Stimulated activated CD4-positive, alpha-beta T cell treated with anti-CD3 and anti-CD28 coated beads, Interleukin-1b, Interleukin-23, amount 100 ng/mL, for 24 hours (primary cell): ENCODE data around the gene DLAT.
"Not testable (repeated sequence)": the region's sequence is repeated elsewhere in the genome, so short reads cannot be mapped to it uniquely, and the experiment has no call there.

Experiments used
- DNase-seq, 4 experiments: peaks; one replicate each; pipeline ENCODE4 v3.0.0-alpha.2; 2020; ENCODE audit warnings: low read depth in 4 of 4, low spot score in 1 of 4

DLAT gene

DNA sequence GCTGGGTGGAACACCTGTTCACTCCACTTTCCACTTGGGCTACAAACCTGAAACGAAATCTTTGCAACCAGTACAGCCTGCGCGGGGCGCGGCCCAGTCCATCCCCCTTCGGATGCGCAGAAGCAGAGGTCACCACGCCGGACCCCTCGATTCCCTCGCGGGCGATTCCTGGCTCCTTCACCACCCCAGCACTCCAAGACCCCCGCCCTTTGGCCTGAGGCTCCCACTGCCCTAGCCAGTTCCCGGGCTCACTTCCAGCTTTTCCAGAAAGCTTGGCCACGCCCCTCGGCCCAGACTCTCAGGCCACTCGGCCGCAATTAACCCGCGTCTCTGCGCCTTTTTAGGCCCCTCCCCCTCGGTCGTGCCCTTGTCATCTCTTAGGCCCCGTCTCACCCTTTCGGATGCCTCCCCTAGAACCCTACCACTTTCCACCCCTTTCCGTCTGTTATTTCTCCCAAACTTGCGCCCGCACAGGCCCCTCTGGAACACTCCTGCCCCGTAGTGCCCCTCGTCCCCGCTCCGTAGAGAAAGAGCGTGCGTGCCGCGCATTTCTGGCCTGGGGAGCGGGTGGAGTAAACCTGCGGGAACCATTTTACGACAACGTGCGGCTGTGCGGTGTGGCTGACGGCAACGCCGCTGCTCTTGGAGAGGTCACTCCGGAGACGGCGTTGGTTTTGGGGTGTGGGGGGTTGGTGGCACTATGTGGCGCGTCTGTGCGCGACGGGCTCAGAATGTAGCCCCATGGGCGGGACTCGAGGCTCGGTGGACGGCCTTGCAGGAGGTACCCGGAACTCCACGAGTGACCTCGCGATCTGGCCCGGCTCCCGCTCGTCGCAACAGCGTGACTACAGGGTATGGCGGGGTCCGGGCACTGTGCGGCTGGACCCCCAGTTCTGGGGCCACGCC is at the start of gene DLAT:
TSS of gene DLAT (plus strand) at position 636 of the 906 bp plus-strand sequence. CDS start at position 701, 65 bp downstream.
- peak; percentile 49 to 82 (median 69) for DNase-seq

DNA sequence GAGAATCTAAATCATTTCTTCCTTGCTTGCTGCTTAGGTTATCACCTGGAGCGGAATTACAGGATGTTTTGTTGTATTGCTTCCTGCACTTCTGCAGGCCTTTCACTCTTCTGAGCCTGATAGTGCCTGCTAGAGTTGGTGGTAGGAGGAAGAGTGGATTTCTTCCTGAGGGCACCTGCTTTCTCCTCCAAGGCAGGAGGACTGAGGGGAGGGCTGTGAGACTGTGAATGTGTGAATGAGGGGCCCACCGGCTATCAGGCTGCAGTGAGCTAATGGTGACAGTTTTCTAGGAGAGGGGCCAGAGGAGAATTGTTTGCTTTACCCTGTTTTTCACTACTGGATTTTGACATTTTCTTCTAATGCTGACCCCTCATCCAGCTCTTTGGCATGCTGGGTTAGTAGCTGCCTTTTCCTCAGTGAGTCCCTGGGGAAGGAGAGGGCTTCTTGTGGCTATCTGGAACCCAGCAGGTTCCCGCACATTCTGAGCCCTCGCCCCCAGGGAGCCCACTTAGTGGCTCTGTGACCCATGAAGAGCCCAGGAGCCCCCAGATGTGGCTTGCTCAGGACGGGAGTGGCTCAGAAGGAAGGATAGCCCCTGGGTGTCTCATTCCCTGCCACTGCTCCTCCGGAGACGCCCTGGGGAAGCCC is 49.0 kb upstream of the DLAT start:
- no peak for DNase-seq

DNA sequence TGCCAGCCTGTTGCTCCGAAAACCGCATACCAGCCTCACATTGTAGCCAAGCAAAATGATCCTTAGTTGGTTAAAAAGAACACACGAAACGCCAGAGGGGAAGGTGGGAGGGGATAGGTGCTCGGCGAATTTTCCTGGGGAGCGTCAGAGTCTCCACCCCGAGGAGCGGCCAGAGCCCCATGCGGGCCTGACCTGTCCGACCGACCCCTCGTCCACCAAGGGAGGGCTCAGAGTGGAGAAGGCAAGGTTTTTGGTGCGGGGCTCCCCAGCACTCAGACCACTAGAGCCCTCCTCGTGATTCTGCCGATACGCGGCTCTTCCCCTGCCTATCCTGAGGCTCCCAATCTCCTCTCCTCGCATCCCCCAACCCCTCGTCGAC is 48.5 kb upstream of the DLAT start:
- DNase-seq: no peak

DNA sequence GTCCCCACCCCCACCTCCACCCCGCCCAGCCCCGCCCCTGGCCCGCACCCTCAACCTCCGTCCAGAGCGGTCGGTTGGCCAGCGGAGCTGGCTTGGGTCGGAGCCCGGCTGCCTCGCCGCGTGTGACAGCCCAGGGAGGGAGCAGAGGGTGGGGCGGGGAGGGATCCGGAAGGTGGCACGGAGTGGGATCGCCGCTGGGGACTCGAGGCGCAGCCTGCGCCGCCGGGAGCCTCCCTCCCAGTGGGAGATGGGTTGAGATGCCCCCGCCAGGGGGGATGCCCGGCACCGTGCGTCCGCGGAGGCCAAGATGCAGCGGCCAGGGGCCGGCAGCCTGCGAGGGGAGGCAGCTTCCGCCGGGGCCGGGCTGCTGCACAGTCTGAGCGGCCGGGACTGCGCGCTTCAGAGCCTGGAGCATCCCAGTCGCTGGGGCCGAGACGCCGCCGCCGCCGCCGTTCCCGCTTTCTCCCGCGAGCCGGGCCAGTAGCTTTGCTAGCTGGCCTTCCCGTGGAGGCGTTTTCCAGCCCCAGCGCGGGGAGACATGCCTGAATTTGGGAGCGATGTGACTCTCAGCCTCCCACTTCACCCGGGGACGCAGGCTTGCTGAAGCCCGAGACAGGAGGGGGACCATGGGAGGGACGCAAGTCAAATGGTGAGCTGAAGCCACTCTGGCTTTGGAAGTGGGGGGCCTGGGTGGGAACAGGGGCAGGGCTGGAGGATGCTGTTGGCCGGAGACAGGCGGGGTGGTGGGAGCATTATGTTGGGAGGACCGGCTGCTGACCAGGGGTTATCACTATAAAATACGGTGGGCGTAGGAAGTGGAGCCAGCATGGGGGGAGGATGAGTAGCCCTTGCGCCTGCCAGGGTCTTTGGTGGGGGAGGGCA is 47.8 kb upstream of the DLAT start:
- peak in 2 of 4 experiments; percentile 6 to 9 for DNase-seq

DNA sequence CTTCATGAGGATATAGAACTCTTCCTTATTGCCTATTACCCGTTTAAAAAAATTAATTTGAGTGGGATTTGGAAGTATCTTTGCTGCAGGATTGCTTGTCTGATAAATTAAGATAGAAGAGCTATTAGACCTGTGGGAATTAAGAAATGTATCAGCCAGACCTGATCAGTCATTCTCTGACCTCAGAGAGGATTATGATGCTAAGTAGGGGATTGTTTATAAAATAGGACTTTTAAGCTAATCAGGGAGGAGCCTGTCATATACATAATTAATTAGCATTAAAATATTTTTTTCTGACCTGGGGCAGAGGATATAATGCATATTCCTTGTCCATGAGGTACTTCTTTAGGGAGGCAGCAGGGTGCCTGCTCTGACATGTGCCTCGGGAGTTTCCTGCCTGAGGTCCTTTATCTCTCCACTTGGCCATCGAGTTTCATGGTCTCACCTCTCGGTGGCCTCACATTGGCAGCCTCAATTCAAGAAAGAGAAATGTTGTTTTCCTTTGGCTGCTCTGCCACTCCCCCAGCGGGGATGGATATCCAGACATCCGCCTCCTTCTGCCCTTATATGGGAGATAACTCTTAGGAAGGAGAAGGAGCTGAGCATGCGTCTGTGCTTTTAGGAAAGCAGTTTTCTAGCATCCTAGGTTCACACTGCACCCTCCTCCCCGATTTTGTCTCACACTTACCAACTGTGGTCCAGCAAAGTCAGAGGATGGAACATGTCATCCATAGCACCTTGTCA is 47.0 kb upstream of the DLAT start:
- DNase-seq: no peak

DNA sequence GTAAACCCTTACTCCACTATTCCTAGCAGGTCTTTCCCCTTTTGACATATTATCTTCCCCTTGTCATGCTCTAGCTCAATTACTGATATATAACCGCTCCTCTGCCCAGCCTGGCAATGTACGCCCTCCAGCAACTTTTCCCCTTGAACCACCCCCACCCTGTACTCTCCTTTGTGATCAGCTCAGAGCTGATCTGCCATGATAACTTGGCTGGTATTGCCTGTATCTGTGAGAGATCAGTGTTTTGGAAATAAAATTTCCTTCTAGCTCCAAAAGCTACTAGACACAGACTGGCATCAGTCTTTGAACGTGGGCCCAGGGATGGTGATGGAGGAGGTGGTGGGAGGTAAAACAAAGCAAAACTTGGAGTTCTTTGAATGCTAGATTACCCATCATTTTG is 45.1 kb upstream of the DLAT start:
- DNase-seq: no peak

DNA sequence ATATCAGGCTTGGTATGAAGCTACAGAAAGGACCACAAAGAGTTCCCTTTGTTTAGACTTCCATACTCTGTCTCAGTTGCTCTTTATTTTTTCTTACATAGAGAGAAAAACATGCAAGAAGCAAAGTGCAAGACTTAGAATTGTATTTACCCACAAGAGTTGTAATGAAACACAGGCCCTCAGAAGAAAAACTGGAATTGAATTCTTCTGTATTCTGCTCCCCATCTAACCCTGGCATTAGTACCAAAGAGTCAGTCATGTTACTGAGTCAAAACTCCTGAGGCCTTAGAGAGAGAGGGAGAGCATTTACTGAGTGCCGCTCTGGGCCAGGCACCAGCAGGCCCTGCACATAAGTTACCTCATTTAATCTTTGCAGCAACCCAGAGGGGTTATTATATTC is 43.9 kb upstream of the DLAT start:
- no peak for DNase-seq

DNA sequence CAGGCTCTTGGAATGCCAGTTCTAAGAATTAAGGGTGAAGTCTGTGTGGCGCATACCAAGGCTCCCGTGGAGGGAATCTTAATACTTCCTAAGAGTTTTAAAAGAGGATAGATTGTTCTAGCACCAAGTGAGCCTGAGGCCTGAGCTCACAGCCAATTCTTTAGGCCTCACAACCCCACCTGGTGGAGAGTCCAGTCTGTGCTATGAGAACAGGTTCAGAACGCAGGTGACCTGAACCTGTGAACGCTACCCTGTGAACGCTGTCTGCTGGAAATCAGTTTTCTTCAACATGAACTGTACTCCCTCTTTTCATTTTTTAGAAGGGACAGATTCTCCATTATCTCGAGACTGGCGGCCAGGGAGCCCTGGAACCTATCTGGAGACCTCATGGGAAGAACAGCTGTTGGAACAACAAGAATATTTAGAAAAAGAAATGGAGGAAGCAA is 43.2 kb upstream of the DLAT start:
- peak in 3 of 4 experiments; percentile 26 to 35 (median 27) for DNase-seq

DNA sequence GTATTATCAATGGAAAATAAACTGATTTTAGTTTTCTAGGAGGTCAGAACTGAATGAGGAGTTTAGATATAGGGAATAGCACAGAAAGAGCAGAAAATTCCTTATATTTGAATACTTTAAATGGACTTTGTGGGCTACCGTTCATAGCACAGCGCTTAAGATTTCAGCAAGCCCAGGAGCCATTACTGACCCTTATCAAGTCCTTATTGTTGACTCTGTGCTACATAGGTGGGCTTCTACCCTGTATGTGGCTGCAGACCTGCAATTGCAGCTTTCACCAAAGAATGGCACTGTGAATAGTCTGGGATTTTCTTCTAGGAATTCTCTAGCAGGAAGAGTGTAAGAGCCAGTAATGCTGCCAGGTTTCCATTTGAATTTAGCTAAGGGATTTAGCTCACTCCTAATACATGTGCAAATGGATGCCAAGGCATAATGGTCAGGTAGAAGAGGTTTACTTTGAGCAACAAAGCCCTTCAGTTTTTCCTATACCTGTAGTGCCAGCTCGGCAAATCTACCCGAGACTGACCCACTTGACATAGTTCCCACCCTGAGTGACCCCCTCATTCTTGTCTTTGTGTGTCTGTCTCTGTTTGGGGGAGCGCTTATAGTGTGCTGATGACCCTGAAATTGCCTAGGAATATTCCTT is 42.5 kb upstream of the DLAT start:
- DNase-seq: no peak

DNA sequence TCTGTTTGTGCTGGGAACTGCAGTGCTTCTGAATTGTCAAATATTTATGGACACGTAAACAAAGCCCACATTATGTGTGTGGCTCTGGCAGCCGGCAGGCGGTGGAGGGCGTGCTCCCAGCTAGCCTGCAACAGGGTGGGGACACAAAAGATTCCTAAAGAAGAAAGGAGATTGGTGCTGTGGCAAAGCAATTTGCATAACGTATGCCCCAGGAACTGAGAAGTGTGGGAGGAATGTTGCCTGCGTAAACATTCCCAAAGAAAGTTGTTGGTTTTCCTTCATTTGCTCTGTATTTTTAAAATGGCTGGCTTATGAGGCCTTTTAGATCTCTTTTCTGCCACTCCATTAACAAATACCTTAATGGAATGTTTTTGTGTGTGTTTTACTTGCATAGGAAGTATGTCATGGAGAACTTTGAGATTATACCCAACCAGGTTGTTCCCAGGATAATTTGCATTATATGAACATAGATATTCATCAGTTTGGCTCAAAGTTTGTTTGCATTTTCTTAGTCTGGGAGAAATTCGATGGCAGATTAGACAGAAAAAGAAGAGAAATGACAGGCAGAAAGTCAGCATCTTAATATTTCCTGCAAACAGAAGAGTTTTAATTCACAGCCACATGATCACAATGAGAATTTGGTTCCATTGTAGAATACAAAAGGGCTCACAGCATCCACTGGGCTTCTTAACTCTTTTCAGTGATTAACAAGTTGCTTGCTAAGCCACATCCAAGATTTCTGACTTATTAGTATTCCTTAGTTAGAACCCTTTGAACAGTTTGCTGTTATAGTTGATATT is 41.8 kb upstream of the DLAT start:
- no peak for DNase-seq

DNA sequence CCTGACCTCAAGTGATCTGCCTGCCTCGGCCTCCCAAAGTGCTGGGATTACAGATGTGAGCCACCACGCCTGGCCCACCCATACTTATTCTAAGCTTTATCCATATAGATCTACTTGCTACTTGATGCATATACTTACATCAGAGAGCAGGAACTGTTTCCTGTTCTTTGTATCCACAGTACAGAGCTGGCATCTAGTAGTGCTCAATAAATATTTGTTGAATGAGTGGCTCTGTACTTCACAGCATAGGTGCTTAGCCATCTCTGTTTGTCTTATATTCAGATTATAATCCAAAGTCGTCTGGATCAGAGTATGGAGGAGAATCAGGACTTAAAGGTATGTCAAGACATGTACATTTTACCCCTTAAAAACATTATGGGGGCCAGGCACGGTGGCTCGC is 38.6 kb upstream of the DLAT start:
- no peak for DNase-seq

DNA sequence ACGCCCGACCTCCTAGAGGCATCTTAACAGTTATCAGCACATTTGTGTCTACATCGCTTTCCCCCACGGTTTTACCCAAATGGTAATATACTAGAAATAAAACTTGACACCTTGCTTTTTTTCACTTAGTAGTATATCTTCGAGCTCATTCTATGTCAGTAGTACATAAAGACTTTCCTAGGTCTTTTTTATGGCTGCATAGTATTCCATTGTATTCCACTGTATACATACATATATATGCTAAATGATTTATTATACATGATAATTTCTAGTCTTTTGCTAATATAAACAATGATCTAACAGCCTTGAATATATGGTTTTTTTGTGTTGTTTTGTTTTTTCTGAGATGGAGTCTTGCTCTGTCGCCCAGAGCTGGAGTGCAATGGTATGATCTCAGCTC is 34.8 kb upstream of the DLAT start:
- no peak for DNase-seq

DNA sequence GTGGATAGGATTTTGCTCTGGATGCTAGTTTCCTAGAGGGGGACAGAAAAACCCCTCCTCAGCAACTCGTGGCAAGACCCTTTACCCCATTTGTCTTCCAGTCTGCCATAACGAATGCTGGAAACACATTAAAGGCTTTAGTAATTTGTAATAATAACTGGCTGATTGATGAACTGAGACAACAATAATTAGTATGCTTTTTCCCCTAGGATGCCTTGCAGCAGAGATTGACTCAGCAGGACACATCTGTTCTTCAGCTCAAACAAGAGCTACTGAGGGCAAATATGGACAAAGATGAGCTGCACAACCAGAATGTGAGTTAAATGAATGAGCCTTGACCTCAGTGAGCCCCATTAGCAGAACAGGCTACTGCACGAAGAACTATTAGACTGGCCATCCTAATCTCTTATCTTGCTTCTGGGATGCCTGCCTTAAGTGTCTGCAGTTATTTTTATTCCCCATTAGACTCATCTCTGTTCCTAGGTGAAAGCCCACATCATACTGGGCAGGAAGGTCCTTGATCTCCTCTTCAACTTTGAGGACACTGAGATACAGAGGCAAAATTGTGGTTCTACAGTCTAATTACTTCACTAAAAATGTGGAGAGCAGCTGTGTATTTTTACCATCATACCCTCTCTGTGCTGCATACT is 32.9 kb upstream of the DLAT start:
- DNase-seq: no peak

DNA sequence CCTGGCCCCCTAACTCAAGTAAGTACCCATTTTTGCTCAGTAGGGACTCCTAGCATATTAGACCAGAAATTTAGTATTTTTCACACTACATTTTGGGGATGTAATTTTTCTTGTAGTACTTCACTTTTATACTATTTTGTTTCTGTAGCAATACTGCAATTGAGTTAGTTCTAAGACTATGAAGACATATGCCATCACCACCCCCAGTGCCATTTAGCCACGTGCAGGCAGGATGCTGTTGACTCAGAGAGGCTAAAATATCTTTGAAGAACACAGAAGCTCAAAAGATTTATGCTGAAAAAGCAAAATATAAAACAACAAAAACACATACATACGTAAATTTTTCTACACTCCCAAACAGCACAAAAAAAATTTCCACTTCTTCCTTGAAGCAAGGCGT is 29.1 kb upstream of the DLAT start:
- no peak for DNase-seq

DNA sequence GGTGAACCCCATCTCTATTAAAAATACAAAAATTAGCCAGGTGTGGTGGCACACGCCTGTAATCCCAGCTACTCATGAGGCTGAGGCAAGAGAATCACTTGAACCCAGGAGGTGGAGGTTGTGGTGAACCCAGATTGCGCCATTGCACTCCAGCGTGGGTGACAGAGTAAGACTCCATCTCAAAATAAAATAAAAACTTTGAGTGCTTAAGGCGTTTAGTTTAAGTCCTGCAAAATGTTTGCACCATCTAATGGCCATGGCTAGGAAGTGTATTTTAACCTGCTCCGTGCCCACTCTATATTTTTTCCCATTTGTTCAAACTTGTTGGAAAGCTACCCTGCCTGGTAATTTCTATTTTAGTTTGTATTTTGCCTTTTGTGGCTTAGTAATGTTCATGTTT is 28.5 kb upstream of the DLAT start:
- not testable (repeated sequence) for DNase-seq

DNA sequence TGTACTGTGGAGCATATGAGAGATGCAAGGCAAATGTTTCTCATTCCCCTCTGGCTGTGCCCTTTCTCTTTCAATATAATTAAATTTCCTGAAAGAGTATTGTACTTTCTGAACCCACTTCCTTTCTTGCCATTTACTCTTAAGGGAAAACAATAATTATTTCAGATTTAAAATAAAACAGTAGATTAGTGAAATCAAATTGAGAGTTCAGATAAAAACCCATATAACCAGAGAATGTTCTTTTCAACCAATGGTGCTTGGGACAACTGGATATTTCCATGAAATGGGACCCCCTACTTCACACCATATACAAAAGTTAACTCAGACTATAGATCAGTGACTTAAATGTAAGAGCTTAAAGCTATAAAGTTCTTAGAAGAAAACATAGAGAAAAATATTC is 26.1 kb upstream of the DLAT start:
- no peak for DNase-seq

DNA sequence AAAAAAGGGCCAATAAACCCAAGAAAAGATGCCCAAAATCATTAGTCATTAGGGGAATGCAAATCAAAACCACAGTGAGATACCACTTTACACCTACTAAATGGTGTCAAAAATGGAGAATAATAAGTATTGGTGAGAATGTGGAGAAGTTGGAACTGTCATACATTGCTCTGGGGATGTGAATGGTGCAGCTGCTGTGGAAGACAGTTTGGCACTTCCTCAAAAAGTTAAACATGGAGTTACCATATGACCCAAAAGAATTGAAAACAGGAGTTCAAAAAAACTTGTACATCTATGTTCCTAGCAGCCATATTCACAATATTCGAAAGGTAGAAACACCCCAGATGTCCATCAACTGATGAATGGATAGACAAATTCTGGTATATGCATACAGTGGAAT is 24.5 kb upstream of the DLAT start:
- DNase-seq: no peak

DNA sequence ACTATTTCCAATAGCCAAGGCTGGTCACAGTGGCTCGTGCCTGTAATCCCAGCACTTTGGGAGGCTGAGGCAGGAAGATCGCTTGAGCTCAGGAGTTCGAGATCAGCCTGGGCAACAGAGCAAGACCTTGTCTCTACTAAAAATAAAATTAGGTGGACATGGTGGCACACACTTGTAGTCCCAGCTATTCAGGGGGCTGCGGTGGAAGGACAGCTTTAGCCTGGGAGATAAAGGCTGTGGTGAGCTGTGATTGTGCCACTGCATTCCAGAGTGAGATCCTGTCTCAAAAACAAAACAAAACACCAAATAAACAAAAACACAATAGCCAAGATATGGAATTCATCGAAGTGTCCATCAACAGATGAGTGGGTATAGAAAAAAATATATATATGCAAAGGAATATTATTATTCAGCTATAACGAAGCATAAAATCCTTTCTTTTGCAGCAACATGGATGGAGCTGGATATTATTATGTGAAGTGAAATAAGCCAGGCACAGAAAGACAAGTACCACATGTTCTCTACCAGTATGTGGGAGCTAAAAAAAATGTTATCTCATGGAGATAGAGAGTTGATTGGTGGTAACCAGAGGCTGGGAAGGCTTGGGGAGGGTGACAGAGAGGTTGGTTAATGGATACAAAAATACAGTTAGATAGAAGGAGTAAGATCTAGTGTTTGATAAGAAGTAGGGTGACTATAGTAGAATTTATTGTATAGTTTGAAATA is 22.6 kb upstream of the DLAT start:
- no peak for DNase-seq
